ENCODE results near the gene SNUPN. TPM values are rescaled to one million over a fixed set of nuclear protein-coding genes. Genes with fewer than 3 reads are reported as not detected.

SNUPN gene
- total RNA-seq, 2 experiments from 2014 or later, result 44.4 to 71.1 TPM

DNA sequence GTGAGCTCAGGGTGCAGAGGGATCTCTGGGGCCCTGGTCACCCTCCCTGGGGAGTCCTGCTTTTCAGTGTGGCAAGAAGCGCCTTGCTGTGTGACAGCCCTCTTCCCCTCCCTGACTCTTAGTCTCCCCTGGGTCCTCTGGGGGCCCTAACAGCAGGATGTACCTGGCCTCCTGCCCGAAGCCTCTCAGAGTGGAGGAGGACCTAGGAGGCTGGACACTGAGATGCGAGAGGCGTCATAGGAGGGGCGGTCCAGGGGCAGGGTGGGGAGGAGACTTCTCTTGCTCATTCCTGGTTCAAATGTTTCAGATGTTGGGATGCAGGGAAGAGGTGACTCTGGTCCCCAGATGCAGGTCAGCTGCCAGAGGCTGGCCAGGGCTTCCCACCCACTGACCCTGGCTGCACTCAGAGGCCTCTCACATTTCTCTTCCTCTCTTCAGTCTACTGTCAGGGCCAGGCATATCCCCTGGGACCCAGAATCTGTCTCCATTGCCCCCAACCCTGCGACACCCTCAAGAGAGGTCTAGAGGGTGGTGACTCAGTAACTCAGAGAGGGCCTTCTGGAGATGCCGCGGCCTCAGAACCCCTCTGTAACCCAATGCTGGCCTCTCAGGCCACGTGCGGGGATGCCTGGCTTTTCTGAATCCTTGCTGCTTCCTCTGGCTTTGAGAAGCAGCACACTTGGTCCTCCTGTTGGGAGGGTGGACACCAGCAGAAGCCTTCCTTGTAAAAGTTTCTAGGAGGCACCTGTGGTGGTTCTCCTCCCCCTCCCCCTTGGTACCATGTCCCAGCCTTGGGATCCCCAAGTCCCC, 48.1 kb upstream of the SNUPN start:
- no peak for TF ChIP-seq EZH2phosphoT487 (IDR thresholded peaks at IDR 0.05; ENCODE audit: borderline replicate concordance, low read depth, low read length)
- TF ChIP-seq, protein P1, sequence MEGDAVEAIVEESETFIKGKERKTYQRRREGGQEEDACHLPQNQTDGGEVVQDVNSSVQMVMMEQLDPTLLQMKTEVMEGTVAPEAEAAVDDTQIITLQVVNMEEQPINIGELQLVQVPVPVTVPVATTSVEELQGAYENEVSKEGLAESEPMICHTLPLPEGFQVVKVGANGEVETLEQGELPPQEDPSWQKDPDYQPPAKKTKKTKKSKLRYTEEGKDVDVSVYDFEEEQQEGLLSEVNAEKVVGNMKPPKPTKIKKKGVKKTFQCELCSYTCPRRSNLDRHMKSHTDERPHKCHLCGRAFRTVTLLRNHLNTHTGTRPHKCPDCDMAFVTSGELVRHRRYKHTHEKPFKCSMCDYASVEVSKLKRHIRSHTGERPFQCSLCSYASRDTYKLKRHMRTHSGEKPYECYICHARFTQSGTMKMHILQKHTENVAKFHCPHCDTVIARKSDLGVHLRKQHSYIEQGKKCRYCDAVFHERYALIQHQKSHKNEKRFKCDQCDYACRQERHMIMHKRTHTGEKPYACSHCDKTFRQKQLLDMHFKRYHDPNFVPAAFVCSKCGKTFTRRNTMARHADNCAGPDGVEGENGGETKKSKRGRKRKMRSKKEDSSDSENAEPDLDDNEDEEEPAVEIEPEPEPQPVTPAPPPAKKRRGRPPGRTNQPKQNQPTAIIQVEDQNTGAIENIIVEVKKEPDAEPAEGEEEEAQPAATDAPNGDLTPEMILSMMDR (conservative IDR thresholded peaks at IDR 0.05; ENCODE audit: low read length), result no peak
- Histone ChIP-seq H3K4me3 (ENCODE audit: low read depth, low read length, poor library complexity, severe bottlenecking) (no peak overlapping the region), H3K4me2 (ENCODE audit: low read length) (no peak overlapping the region), H4K20me1 (ENCODE audit: insufficient read depth, low read length) (no peaks in the 10 kb centered on the region), H3K27ac (ENCODE audit: low read depth, low read length, poor library complexity, severe bottlenecking) (no peak overlapping the region), H3K79me2 (ENCODE audit: insufficient read depth, low read depth, low read length) (no peaks in the 10 kb centered on the region), H3K36me3 (ENCODE audit: insufficient read depth, low read length) (no peaks in the 10 kb centered on the region), H2AFZ (ENCODE audit: low read length) (no peak overlapping the region), H3K4me1 (ENCODE audit: insufficient read depth, low read length, poor library complexity, severe bottlenecking) (no peaks in the 10 kb centered on the region), H3K9me3 (ENCODE audit: low read length) (no peaks in the 10 kb centered on the region), H3K9me2 (ENCODE audit: insufficient read depth, low read length) (no peaks in the 10 kb centered on the region)
- ChIA-PET POLR2A (interaction anchor here (1.4 kb wide), 1 partner anchor 32 kb away, joined by 3 read pairs; no protein-coding TSS in a partner anchor), CTCF (ENCODE audit: unreplicated experiment) (no interaction called here)
- DNase-seq (ENCODE audit: low spot score), result no peak
- no TSS peak for BruUV-seq (replicated peaks)
- intact Hi-C loops (cut with micrococcal nuclease; ENCODE audit: unreplicated experiment), result no loop called here

GRCh38 chr15:75672646-75673425, 47.3 kb upstream of the SNUPN start:
- Histone ChIP-seq H3K4me3 (ENCODE audit: low read depth, low read length, poor library complexity, severe bottlenecking) (no peak overlapping the region), H3K27ac (ENCODE audit: low read depth, low read length, poor library complexity, severe bottlenecking) (no peak overlapping the region), H3K79me2 (ENCODE audit: insufficient read depth, low read depth, low read length) (no peaks in the 10 kb centered on the region), H3K9me3 (ENCODE audit: low read length) (no peaks in the 10 kb centered on the region), H3K36me3 (ENCODE audit: insufficient read depth, low read length) (no peaks in the 10 kb centered on the region), H2AFZ (ENCODE audit: low read length) (no peak overlapping the region), H3K4me1 (ENCODE audit: insufficient read depth, low read length, poor library complexity, severe bottlenecking) (no peaks in the 10 kb centered on the region), H4K20me1 (ENCODE audit: insufficient read depth, low read length) (no peaks in the 10 kb centered on the region), H3K9me2 (ENCODE audit: insufficient read depth, low read length) (no peaks in the 10 kb centered on the region), H3K4me2 (ENCODE audit: low read length) (no peak overlapping the region)
- DNase-seq (ENCODE audit: low spot score), result no peak
- POLR2A ChIA-PET, result no interaction called here
- no peak for TF ChIP-seq EZH2phosphoT487 (IDR thresholded peaks at IDR 0.05; ENCODE audit: borderline replicate concordance, low read depth, low read length)
- TF ChIP-seq, protein P1 (conservative IDR thresholded peaks at IDR 0.05; ENCODE audit: low read length), result no peak
- CTCF ChIA-PET (ENCODE audit: unreplicated experiment), result no interaction called here
- intact Hi-C loops (cut with micrococcal nuclease; ENCODE audit: unreplicated experiment), result no loop called here
- no TSS peak for BruUV-seq (replicated peaks)
